Adrenal gland (tissue), 5 donors: ENCODE measurements around the gene MCTP2.

Experiments
- POLR2A ChIP-seq, 2 donors: fragments of 450-650 bp; IDR thresholded peaks; one replicate each; pipeline ENCODE4 v1.6.1; 2017; ENCODE audit warnings: antibody characterized with exemption in 2 of 2, mild to moderate bottlenecking in 2 of 2, moderate library complexity in 1 of 2
- TF ChIP-seq, protein P1 (sequence below), 6 experiments: fragments of 450-650 bp in 4 of 6; fragments of 200-600 bp in 2 of 6; sonication (generic) in 1 of 6; IDR thresholded peaks; 1 replicate in 5 of 6; 2 replicates in 1 of 6; pipeline versions ENCODE4 v1.5.1 to v1.8.0; 2016 to 2021; ENCODE audit warnings: antibody characterized with exemption in 6 of 6, mild to moderate bottlenecking in 2 of 6, moderate library complexity in 1 of 6
- donor health status: DM: no; HTN: no; CAD: no.

DNA sequence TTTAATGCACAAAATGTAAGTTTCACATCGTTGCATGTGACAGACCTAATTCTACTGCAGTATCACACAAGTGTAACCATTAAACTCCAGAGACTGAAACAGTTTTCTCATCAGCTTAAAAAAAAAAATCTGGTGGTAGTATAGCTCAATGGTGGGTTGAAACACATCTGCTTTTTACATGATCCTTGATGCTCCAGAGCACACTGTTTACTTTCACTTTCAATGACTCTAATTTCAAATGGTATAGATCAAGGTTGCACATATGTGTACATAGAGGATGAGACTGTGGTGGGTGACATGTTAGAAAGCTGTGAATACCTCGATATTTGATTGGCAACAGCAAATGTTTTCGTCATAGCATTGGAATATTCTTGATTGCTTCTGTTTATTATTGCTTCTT is 22.4 kb downstream of the MCTP2 start:
- TF ChIP-seq, protein P1, sequence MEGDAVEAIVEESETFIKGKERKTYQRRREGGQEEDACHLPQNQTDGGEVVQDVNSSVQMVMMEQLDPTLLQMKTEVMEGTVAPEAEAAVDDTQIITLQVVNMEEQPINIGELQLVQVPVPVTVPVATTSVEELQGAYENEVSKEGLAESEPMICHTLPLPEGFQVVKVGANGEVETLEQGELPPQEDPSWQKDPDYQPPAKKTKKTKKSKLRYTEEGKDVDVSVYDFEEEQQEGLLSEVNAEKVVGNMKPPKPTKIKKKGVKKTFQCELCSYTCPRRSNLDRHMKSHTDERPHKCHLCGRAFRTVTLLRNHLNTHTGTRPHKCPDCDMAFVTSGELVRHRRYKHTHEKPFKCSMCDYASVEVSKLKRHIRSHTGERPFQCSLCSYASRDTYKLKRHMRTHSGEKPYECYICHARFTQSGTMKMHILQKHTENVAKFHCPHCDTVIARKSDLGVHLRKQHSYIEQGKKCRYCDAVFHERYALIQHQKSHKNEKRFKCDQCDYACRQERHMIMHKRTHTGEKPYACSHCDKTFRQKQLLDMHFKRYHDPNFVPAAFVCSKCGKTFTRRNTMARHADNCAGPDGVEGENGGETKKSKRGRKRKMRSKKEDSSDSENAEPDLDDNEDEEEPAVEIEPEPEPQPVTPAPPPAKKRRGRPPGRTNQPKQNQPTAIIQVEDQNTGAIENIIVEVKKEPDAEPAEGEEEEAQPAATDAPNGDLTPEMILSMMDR (IDR thresholded peaks at IDR 0.05) = no peak
- no peak for TF ChIP-seq POLR2A (IDR thresholded peaks at IDR 0.05)
